Central memory CD4-positive, alpha-beta T cell (primary cell): ENCODE data around the gene PYDC1.
"Not testable (repeated sequence)": the region's sequence is repeated elsewhere in the genome, so short reads cannot be mapped to it uniquely, and the experiment has no call there.

Experiments
- DNase-seq: peaks from one replicate; pipeline ENCODE4 v3.0.0; 2022
- total RNA-seq, 3 experiments: gene quantifications; one replicate each; lab custom pipeline; 2026; lab: John Stamatoyannopoulos, UW

Gene PYDC1
- total RNA-seq, result 0 to 0.04 (median 0) reads per million in 3 experiments

DNA sequence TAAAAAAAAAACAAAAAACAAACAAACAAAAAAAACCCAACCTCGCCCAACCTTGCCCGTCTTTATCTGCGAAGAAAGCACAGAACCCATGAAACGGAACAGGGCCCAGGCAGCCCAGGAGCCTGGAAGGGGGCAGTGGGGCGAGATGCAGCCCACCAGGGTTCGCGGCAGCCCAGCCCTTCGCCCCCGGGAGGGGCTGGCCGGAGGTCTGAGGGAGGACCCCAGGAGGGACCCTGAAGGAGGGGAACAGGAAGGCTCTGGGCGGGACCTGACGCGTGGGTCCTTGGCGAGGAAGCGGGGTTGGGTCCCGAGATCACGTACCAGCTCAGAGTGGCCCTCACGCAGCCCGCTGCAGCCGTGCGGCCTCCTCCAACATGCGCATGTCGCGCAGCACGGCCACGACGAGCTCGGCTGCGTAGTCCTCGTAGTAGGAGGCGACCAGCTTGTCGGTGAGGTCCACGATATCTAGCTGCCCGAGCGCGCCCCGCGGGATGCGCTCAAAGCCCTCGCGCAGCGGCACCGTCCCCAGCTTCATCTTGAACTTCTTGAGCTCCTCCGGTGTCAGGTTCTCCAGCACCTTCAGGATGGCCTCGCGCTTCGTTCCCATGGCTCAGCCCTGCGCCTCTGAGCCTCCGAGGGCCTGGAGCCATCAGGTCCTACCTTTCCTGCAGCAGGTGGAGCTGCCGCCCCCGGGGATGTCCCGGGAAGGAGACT, at the start of gene PYDC1:
PYDC1 (minus strand) TSS at position 714 of the 714 bp plus-strand sequence; CDS start at position 607, 107 bp downstream.
- DNase-seq, result no peak

DNA sequence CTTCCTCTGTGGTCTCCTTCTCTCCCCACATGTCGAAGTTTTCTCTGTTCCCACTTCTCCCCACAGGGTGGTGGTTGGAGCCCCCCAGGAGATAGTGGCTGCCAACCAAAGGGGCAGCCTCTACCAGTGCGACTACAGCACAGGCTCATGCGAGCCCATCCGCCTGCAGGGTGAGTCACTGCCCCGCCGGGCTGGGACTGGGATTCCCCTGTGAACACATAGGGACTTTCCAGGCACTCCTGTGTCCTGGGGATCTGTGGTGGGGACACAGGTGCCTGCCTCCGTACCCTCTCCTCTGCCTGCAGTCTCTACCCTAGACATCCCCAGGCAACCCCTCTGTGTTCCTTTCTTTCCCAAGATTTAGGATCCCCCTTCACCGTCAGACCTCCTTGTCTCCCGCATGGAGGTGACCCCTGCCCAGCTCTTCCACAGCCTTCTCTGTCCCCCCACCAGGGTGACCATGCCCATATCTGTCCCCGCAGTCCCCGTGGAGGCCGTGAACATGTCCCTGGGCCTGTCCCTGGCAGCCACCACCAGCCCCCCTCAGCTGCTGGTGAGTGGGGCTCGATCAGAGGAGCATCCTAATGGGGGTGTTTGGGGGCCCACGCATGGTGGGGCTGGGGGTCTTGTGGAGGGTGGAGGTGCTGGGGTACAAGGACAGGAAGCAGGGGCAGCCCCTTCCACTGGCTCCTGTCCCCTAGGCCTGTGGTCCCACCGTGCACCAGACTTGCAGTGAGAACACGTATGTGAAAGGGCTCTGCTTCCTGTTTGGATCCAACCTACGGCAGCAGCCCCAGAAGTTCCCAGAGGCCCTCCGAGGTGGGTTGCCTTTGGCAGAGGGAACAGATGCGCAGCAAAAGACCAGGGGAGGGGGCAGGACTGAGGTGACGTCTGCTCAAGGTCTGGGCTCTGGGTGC, 48.7 kb upstream of the PYDC1 start:
- peak; percentile 30 for DNase-seq

DNA sequence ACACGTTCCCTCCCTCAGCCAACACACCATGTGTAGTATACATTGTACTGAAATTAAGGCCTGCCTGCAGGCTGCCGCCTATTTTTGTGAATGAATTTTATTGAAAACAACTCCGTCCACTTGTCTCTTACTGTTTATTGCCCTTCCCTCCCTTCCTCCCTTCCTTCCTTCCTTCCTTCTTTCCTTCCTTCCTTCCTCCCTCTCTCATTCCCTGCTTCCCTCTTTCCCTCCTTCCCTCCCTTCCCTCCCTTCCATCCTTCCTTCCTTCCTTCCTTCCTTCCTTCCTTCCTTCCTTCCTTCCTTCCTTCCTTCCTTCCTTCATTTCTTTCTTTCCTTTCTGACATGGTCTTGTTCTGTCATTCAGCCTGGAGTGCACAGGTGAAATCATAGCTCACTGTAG, 45.1 kb upstream of the PYDC1 start:
- no peak for DNase-seq

DNA sequence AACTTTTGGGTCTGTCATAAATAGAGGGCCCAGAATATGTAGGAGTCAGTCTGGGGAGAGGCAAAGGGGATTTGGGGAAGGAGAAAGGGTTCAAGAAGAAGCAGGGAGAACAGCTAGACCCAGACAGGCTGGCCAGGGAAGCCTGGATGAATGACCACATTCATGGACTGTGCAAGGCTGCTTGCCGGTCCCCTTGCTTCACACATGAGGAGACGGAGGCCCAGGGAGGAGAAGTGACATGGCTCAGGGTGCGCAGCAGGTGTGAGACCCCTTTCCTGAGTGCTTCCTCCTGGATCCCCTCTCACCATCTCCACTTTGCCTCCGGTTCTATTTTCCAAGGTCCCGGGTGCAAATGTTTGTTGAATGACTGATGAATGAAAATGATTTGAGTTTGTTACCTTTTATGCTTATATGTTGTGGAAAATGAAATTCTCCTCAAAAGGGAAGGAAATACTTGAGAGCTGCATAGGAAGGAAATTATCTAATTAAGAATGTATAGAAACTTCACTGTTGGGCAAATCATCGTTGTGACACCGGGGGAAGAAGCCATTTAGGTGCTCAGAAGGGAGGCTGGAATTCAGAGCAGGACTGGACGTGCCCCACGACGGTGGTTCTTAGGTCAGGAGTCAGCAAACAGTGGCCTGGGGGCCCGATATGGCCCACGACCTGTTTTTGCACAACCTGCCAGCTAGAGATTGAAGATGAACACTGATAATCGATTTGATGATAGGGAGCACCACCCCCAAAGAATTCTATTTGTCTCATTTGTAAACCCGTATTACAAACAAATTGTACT, 43.4 kb upstream of the PYDC1 start:
- no peak for DNase-seq

DNA sequence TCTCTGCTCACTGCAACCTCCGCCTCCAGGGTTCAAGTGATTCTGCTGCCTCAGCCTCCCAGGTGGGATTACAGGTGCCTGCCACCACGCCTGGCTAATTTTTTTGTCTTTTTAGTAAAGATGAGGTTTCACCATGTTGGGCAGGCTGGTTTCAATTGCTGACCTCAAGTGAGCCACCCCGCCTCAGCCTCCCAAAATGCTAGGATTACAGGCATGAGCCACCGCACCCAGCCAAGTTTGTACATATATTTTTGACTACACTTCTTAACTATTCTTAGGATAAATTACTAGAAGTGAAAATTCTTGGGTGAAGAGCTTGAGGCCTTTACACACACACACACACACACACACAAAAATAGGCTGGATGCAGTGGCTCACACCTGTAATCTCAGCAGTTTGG, 41.4 kb upstream of the PYDC1 start:
- DNase-seq, result no peak

DNA sequence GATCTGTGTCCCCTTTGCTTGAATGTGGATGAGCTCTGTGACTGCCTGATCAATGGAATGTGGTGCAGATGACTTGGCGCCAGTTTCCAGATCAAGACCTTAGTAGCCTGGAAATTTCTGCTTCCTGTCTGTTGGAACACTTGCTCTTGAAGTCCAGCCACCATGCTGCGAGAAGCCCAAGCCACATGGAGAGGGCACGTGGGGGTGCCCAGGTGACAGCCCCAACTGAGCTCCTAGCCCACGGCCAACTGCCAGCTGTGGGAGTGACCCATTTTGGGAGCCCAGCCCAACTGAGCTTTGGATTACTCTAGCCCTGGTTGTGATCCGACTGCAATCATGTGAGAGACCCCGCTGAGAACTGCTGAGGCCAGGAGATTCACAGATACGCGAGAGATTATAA, 39.5 kb upstream of the PYDC1 start:
- no peak for DNase-seq

DNA sequence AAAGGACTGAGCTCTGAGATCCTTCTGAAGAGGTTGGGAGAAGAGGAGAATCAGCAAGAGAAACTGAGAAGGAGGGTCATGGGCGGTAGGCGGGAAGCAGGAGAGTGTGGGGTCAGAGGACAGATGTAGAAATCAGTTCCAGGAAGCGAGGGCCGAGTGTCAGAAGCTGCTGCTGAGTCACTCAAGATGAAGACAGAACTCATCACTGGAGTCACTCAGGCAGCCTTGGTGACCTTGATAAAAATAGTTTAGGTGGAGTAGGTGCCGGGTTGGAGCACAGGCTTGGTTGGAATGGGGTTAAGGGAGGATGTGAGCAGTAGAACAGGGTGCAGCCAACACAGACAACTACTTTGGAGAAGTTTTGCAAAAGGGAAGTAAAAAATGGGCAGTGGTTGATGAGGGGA, 36.7 kb upstream of the PYDC1 start:
- no peak for DNase-seq

DNA sequence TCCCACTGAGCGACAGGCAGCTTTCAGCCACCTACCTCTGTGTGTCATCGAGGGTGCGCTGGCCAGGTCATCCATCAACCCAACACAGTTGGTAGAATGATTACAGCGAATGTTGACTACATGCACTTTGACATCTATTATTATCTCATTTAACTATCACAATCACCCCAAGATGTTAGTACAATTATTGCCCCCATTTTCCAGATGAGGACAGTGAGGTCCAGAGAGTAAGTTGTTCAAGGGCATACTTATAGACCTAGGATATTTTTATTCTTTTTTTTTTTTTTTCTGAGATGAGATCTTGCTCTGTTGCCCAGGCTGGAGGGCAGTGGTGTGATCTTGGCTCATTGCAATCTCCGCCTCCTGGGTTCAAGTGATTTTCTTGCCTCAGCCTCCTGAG, 34.5 kb upstream of the PYDC1 start:
- no peak for DNase-seq

DNA sequence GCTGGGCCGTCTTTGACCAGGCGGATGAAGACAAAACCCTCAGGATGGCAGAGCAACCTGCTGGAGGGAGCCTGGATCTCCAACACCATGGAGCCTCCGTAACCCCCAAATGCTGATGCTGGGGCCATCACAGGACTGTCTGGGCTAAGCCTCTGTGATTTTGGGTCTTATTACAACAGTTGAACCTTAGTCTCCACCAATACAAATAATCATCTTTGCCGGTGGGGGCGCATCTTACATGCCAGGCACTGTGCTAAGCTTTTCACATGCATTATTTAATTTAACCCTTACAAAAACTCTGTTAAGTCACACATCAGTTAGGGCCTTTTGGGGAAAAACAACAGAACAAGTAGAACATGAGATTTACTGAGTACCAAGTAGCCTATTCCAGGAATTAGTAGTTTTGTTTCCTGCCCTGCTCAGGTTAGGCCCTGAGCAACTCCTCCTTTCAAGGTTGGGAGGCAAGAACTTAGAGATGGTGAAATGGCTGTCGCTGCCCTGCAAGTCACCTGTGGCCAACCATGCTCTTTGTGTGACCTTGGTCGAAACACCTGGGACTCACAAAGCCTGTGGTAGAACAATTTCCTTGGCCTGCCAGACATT, 33.9 kb upstream of the PYDC1 start:
- DNase-seq, result no peak

DNA sequence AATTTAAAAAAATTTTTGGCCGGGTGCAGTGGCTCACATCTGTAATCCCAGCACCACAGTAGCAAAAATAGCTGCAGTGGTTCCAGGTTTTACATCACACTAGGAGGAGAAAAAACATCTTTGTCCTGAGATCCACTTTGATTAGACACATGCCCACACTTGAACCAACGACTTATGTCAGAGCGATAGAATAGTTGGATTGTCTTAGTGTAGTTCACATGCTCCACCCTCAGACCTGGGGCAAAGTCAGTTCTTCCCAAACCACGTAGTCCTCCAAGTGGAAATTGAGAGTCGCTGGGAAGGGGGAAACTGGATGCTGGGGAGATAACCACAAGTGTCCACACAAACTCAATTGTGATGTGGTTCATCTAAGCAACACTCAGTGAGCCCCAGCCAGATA, 31.4 kb upstream of the PYDC1 start:
- no peak for DNase-seq

DNA sequence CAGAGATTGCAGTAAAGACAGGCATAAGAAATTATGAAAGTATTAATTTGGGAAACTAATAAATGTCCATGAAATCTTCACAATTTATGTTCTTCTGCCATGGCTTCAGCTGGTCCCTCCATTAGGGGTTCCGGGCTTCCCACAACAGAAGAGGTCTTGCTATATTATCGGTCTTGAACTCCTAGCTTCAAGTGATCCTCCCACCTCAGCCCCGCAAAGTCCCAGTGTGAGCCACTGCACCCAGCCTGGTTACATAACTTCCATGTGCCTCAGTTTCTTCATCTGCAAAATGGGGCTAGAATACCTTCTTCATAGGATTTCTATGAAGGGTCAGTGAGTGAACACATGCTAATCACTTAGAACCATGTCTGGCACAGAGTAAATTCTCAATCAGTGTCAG, 29.4 kb upstream of the PYDC1 start:
- DNase-seq, result no peak

DNA sequence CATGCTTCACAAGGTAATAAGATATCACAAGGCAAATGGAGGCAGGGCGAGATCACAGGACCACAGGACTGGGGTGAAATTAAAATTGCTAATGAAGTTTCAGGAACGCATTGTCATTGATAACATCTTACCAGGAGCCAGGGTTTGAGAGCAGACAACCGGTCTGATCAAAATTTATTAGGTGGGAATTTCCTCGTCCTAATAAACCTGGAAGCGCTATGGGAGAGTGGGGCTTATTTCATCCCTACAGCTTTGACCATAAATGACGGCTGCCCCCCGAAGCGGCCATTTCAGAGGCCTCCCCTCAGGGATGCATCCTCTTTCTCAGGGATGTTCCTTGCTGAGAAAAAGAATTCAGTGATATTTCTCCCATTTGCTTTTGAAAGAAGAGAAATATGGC, 28.7 kb upstream of the PYDC1 start:
- not testable (repeated sequence) for DNase-seq

DNA sequence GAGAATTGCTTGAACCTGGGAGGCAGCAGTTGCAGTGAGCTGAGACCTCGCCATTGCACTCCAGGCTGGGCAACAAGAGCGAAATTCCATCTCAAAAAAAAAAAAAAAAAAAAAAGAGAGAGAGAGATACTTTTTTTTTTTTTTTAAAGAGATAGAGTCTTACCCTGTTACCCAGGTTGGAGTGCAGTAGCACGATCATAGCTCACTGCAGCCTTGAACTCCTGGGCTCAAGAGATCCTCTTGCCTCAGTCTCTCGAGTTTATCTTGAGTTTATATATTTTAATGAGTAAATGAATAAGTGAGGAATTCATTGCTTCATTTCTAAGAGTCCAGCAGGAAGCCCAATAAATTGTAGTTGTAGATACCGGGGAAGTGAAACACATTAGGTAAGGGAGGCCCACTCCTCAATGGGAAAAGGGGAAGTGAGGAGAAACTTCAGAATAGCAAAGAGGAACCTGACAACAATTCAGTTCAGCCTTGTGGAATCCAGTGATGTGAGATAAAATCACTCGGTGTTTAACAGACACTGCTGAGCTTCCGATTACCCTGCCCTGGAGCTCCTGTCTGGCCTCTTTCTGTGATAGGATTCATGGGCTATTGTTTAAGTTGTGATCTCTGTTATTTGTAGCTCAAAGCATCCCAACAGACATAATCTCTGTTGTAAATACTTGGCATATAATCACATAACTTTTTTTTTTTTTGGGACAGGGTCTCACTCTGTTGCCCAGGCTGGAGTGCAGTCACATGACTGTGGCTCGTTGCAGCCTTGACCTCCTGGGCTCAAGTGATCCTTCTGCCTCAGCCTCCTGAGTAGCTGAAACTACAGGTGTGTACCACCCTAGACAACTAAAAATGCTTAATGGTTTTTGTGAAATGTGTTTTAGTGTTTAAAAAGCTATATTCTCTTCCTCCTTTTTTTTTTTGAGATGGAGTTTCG, 27.1 kb upstream of the PYDC1 start:
- DNase-seq, result no peak

DNA sequence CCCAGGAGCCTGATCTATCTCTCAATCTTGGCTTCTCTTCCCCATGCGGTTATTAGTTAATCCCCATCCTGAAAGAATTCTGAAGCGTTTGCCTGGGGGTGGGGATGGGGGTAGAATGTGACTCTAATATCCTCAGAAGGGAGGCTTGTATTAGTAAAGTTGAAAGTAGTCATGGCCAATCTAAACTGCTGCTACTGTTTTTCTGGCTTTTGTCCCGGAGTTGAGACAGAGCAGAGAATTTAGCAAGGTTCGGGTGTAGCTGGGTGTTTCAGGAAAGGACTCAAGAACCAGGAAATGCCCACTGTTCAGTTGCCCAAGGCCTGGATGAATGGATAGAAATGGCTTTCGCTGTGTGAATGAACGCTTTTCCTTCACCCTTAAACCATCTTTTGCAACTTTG, 25.3 kb upstream of the PYDC1 start:
- no peak for DNase-seq

DNA sequence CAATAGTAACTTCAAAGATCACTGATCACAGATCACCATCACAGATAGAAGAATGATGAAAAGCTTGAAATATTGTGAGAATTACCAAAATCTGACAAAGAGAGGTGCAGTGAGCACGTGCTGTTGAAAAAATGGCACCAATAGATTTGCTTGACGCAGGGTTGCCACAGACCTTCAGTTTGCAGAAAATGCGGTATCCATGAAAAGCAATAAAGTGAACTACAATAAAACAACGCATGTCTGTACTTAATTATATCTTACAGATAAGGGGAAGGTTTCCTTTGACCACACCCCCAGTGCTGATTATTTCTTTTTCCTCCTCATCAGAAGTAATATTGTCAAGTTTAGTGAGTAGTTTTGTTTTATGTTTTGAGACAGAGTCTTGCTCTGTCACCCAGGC, 21.1 kb upstream of the PYDC1 start:
- no peak for DNase-seq

DNA sequence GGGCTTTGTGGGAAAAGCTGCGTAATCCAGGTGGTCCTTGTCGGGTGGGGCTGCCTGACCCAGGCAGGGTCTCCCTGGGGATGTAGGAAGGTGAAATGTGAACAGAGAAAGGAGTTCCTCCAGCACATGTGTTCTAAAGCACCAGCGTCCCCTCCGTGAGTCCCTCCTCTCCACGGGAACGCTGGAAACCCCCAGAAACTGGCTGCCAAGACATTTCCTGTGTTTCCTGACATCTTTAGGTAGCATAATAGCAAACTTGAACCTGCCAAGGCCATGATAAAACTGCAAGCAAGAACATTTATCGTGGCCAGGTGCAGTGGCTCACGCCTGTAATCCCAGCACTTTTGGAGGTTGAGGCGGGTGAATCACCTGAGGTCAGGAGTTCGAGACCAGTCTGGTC, 12.6 kb upstream of the PYDC1 start:
- no peak for DNase-seq

DNA sequence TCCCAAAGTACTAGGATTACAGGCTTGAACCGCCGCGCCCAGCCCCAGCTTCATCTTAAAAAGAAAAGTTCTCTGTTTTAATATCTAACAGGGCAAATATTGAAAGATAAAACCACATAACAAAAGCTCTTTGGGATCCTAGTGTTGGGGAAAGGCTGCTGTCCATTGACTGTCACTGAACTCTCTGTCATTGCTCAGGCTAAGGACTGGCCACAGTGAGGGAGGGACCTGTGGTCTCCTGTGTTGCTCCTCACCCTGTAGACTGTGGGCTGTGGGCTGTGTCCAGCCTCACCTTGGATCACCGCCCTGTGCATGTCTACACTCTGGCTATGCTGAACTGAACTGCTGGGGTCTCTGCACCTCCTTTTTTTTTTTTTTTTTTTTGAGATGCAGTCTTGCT, 11.3 kb upstream of the PYDC1 start:
- no peak for DNase-seq

DNA sequence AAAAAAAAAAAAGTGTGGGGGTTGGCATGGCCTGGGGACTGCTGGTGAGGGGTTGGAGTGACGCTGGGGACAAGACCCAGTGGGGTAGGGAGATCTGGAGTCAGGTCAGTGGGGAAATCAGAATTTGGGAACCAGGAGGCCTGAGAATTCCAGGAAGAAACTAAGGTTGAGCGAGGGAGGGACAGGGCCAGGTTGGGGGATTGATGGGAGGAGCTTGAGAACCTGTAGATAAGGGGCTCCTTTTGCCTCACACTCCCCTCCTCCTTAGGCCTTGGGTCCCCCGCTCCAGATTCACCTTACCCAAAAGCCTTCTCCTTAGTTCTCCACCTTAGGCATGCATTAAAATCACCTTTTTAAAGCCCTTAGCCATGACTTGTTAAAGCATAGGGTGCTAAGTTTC, 8.3 kb upstream of the PYDC1 start:
- DNase-seq, result no peak

DNA sequence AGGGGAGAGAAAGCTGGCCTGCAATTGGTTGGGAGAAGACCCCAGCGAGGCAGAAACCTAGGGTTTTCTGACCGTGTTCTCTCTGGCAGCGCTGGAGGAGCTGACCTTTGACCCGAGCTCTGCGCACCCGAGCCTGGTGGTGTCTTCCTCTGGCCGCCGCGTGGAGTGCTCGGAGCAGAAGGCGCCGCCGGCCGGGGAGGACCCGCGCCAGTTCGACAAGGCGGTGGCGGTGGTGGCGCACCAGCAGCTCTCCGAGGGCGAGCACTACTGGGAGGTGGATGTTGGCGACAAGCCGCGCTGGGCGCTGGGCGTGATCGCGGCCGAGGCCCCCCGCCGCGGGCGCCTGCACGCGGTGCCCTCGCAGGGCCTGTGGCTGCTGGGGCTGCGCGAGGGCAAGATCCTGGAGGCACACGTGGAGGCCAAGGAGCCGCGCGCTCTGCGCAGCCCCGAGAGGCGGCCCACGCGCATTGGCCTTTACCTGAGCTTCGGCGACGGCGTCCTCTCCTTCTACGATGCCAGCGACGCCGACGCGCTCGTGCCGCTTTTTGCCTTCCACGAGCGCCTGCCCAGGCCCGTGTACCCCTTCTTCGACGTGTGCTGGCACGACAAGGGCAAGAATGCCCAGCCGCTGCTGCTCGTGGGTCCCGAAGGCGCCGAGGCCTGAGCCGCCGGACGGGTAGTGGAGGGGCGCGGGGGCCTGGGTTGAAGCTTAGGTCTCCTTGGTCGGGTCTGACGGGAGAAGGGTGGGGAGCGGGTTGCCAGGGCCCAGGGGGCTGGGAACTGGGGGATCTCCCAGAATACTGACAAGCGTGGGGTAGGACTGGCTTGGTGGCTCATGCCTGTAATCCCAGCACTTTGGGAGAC, 7.4 kb upstream of the PYDC1 start:
- DNase-seq, result no peak

DNA sequence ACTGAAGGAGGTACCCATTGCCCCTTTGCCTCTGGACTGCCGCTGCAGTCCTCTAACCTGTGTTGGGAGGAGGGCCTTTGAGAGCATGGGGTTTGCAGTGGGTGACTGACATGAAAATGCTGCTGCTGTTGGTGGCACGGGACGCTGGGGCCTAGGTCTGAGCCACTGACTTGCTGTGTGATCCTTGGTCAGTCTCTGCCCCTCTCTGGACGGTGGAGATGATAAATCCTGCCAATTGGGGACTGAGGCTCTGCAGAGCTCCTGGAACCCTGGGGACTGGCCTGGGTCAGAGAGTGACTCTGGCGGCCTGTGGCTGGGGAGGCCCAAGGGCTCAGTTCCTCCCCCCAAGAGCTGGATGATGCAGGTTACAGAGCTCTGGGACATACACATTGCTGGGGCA, 6.1 kb upstream of the PYDC1 start:
- DNase-seq, result no peak
